IMR-90 (cell line): Measurements from ENCODE around the gene SECTM1.

ENCODE experiments used
- CEBPB ChIP-seq: IDR thresholded peaks from 2 replicates; pipeline ENCODE4 v1.6.1; 2012; ENCODE audit warnings: low read depth, low read length, improper control_type of control experiment
- CHD1 ChIP-seq: IDR thresholded peaks from 2 replicates; pipeline ENCODE4 v1.6.1; 2012; ENCODE audit warnings: low read depth, low read length, improper control_type of control experiment
- CTCF ChIP-seq: conservative IDR thresholded peaks from 2 replicates; pipeline ENCODE4 v1.5.1; 2012; ENCODE audit warnings: mild to moderate bottlenecking, low read depth, low read length, improper control_type of control experiment
- POLR2A ChIP-seq: IDR thresholded peaks from 2 replicates; pipeline ENCODE4 v1.6.1; 2012; ENCODE audit warnings: mild to moderate bottlenecking, low read depth, low read length

GRCh38 chr17:82309656-82310570 is 23.7 kb downstream of the SECTM1 start:
- no peak for TF ChIP-seq POLR2A
- no peak for TF ChIP-seq CTCF
- no peak for TF ChIP-seq CEBPB
- no peak for TF ChIP-seq CHD1
